ENCODE data around the gene RHPN2. TPM values are rescaled to one million over a fixed set of nuclear protein-coding genes. Genes with fewer than 3 reads are reported as not detected.

RHPN2 gene
- total and polyA plus RNA-seq, 2 donors (not counting 3 experiments of a cell fraction or from before 2014, with no cell fraction given) = 2.3 to 2.7 TPM

DNA sequence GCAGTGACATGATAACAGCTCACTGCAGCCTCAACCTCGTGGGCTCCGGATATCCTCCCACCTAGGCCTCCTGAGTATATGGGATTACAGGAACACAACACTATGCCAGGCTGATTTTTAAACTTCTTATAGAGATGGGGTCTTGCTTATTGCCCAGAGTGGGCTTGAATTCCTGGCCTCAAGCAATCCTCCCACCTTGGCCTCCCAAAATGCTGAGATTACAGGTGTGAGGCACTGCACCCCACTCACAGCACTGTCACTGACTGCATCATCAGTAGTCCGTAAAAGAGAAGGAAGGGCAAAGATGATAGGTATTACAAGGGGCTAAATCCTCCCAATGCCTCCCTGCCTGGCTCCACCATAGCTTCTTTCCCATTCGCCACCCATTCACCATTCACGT is 4.1 kb downstream of the RHPN2 start:
- DNase-seq (ENCODE audit: low read depth, low spot score) (no peak), FAIRE-seq (no peak)
- Histone ChIP-seq H3K4me3 (replicated peaks in 1 of 3; ENCODE audit: insufficient read depth in 1 of 3, low read depth in 1 of 3, low read length in 3 of 3) (no peak overlapping the region), H3K27ac (ENCODE audit: insufficient read depth, low read depth, low read length) (no peak overlapping the region), H3K4me2 (ENCODE audit: insufficient read depth, low read length) (no peak overlapping the region), H3K4me1 (ENCODE audit: control insufficient read depth, extremely low read depth, insufficient read depth, low read length) (no peaks in the 10 kb centered on the region), H3K27me3 (ENCODE audit: control insufficient read depth in 2 of 2, insufficient read depth in 2 of 2, low read length in 2 of 2) (peaks cover 5 to 16% of the 10 kb centered on the region in 2 experiments), H2AFZ (ENCODE audit: low read depth, low read length) (no peak overlapping the region), H4K20me1 (replicated peaks; ENCODE audit: control insufficient read depth, extremely low read depth, insufficient read depth, low read length) (no peaks in the 10 kb centered on the region), H3K36me3 (ENCODE audit: control insufficient read depth in 2 of 2, extremely low read depth in 1 of 2, insufficient read depth in 2 of 2, low read length in 2 of 2) (no peaks in the 10 kb centered on the region), H3K9me3 (replicated peaks; ENCODE audit: control insufficient read depth, insufficient read depth, low read length) (no peaks in the 10 kb centered on the region), H3K9ac (replicated peaks; ENCODE audit: extremely low read depth, insufficient read depth, low read length) (no peak overlapping the region), H3K9me1 (replicated peaks; ENCODE audit: control insufficient read depth, extremely low read depth, insufficient read depth, low read length) (no peaks in the 10 kb centered on the region), H3K79me2 (ENCODE audit: control insufficient read depth, insufficient read depth, low read length) (no peaks in the 10 kb centered on the region)
- dilution Hi-C loops (cut with MboI; ENCODE audit: extremely low pct_ligation_motif_present, low sequenced_read_pairs) = no loop called here
- intact Hi-C loops (cut with micrococcal nuclease) = no loop called here
- ChIA-PET POLR2A (no interaction called here), CTCF (interaction anchor here (1.2 kb wide), 1 partner anchor 126 kb away, joined by 3 read pairs; no protein-coding TSS in a partner anchor)
- no TSS peak for BruUV-seq (replicated peaks)
- TF ChIP-seq CTCF (IDR thresholded peaks at IDR 0.05; ENCODE audit: extremely low read depth in 1 of 2, insufficient read depth in 1 of 2, low read depth in 1 of 2, low read length in 2 of 2) = no peak
- no peak for TF ChIP-seq POLR2A (IDR thresholded peaks at IDR 0.05; ENCODE audit: low read depth, low read length)
- TF ChIP-seq JUN (IDR thresholded peaks at IDR 0.05; ENCODE audit: borderline replicate concordance, insufficient read depth, insufficient read length, low read depth) = no peak
- TF ChIP-seq FOS (IDR thresholded peaks at IDR 0.05; ENCODE audit: borderline replicate concordance, insufficient read depth, low read length) = no peak
- no peak for TF ChIP-seq MYC (IDR thresholded peaks at IDR 0.05; ENCODE audit: low read depth, low read length)
- TF ChIP-seq EZH2 (IDR thresholded peaks at IDR 0.05; ENCODE audit: borderline replicate concordance, low read depth, low read length, severe bottlenecking) = no peak
- no peak for TF ChIP-seq GATA2 (IDR thresholded peaks at IDR 0.05; ENCODE audit: insufficient read depth, insufficient read length, low read depth, low read length)
- TF ChIP-seq POLR2AphosphoS5 (IDR thresholded peaks at IDR 0.05; ENCODE audit: insufficient read depth, low read depth, low read length) = no peak
- no peak for TF ChIP-seq MAX (IDR thresholded peaks at IDR 0.05; ENCODE audit: insufficient read depth, insufficient read length)
